ENCODE results near the gene OLFML2A. TPM values are rescaled to one million over a fixed set of nuclear protein-coding genes. Genes with fewer than 3 reads are reported as not detected.

Gene OLFML2A
- total and polyA plus RNA-seq, 2 of the 13 experiments (the other 11 are each of a cell fraction or from before 2014, with no cell fraction given): 0.01 to 0.02 TPM

GRCh38 chr9:124789531-124789930, 12.6 kb downstream of the OLFML2A start:
- peaks cover 9% of the 10 kb centered on the region for H3K4me1 ChIP-seq (ENCODE audit: insufficient read depth, low read length)
- H2AFZ ChIP-seq (ENCODE audit: low read length): no peak overlapping the region
- POLR2A ChIA-PET: no interaction called here
- H3K4me3 ChIP-seq (replicated peaks in 1 of 3; ENCODE audit: insufficient read depth in 1 of 3, low read depth in 2 of 3, low read length in 3 of 3): no peak overlapping the region
- no peaks in the 10 kb centered on the region for H3K36me3 ChIP-seq (replicated peaks in 1 of 2; ENCODE audit: control insufficient read depth in 1 of 2, insufficient read depth in 2 of 2, low read length in 2 of 2)
- in situ Hi-C loops (cut with HindIII; ENCODE audit: extremely low pct_ligation_motif_present, low pct_unique_long_range_greater_than_20kb): no loop called here
- no peak for ATAC-seq
- no TSS peak for BruUV-seq (replicated peaks)
- 4% methylated on average over 2 of the region's 2 CpGs for WGBS (ENCODE audit: low lambda C conversion rate)
- no peak for DNase-seq (ENCODE audit: low spot score)
- H3K79me2 ChIP-seq (ENCODE audit: insufficient read depth, low read length): no peaks in the 10 kb centered on the region
- no peak for FAIRE-seq
- peaks cover 0 to 12% of the 10 kb centered on the region in 2 experiments; a peak in 1 of 5 replicates for H3K27me3 ChIP-seq (ENCODE audit: control insufficient read depth in 1 of 2, insufficient read depth in 2 of 2, low read length in 2 of 2)
- no peak overlapping the region for H3K9ac ChIP-seq (ENCODE audit: insufficient read depth, low read depth, low read length)
- no peak overlapping the region for H3K4me2 ChIP-seq (ENCODE audit: low read depth, low read length)
- no peaks in the 10 kb centered on the region for H3K9me3 ChIP-seq (ENCODE audit: low read length)
- CTCF ChIA-PET (ENCODE audit: low intra/inter-chr PET ratio, low total read pairs): no interaction called here
- no peaks in the 10 kb centered on the region for H4K20me1 ChIP-seq (ENCODE audit: insufficient read depth, low read length)
- intact Hi-C loops (cut with micrococcal nuclease; ENCODE audit: unreplicated experiment): no loop called here
- no peak overlapping the region for H3K27ac ChIP-seq (ENCODE audit: extremely low read length, insufficient read depth, low read length)
- TF ChIP-seq TEAD3 (CRISPR knock-in tag; optimal IDR thresholded peaks at IDR 0.05; ENCODE audit: borderline replicate concordance) (no peak), HDAC1 (CRISPR knock-in tag; IDR thresholded peaks at IDR 0.05) (no peak), GMEB1 (CRISPR knock-in tag; IDR thresholded peaks at IDR 0.05; ENCODE audit: borderline replicate concordance) (no peak), BCLAF1 (IDR thresholded peaks at IDR 0.05) (no peak), RAD21 (CRISPR knock-in tag; IDR thresholded peaks at IDR 0.05) (no peak), RFX3 (CRISPR knock-in tag; IDR thresholded peaks at IDR 0.05) (no peak), ZNF503 (CRISPR knock-in tag; IDR thresholded peaks at IDR 0.05) (no peak), RNF2 (conservative IDR thresholded peaks at IDR 0.05; ENCODE audit: low read depth) (no peak), HBP1 (CRISPR knock-in tag; IDR thresholded peaks at IDR 0.05; ENCODE audit: low read depth) (no peak), ARNT2 (CRISPR knock-in tag; IDR thresholded peaks at IDR 0.05; ENCODE audit: low read depth) (no peak), ELF4 (CRISPR knock-in tag; IDR thresholded peaks at IDR 0.05; ENCODE audit: borderline replicate concordance) (no peak), ZNF597 (CRISPR knock-in tag; IDR thresholded peaks at IDR 0.05) (no peak), ZNF230 (CRISPR knock-in tag; IDR thresholded peaks at IDR 0.05) (no peak), ZNF121 (CRISPR knock-in tag; IDR thresholded peaks at IDR 0.05) (no peak), ZGPAT (CRISPR knock-in tag; IDR thresholded peaks at IDR 0.05) (no peak)

Data from HepG2 (cell line).